GM06990 (cell line): ENCODE data around the gene VPS29.

Source experiments
- DNase-seq: peaks from one replicate; pipeline ENCODE4 v3.0.0-alpha.2; 2011; ENCODE audit not compliant: insufficient read length; ENCODE audit errors: extremely low read depth
- H3K27me3 ChIP-seq: replicated peaks from 2 replicates; pipeline ENCODE4 v1.6.0; 2011; ENCODE audit warnings: low read length; ENCODE audit not compliant: control insufficient read depth, insufficient read depth
- H3K36me3 ChIP-seq: 2 replicates; pipeline ENCODE4 v1.5.1; 2011; ENCODE audit warnings: low read length; ENCODE audit not compliant: control insufficient read depth, insufficient read depth
- H3K4me3 ChIP-seq: replicated peaks from 2 replicates; pipeline ENCODE4 v1.5.1; 2011; ENCODE audit warnings: low read depth, mild to moderate bottlenecking, control low read depth, low read length
- TF ChIP-seq, protein P1 (sequence below): IDR thresholded peaks from 2 replicates; pipeline ENCODE4 v1.5.1; 2011; ENCODE audit warnings: low read length, control low read depth, mild to moderate bottlenecking, inconsistent platforms; ENCODE audit not compliant: insufficient read depth, poor library complexity, severe bottlenecking

VPS29 gene

DNA sequence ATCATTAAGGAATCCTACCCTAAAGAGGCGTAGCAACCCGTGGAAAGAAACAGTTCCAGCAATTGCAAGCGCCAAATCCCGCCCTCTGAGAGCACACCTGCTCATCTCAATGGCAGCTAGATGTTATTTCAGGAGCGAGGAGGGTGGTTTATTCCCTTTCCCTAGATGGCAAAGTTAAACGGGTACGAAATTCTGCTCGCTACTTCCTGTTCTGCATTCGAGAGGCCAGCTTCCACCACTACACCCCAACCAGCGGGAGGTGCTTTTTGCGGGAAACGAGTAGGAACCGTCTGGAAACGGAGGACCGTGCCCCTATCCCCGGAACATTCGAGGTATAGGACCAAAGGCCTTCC, 536 bp downstream of the VPS29 start:
- Histone ChIP-seq H3K4me3 (peak overlapping the region; percentile 83), H3K27me3 (no peaks in the 10 kb centered on the region), H3K36me3 (no peaks in the 10 kb centered on the region)
- TF ChIP-seq, protein P1, sequence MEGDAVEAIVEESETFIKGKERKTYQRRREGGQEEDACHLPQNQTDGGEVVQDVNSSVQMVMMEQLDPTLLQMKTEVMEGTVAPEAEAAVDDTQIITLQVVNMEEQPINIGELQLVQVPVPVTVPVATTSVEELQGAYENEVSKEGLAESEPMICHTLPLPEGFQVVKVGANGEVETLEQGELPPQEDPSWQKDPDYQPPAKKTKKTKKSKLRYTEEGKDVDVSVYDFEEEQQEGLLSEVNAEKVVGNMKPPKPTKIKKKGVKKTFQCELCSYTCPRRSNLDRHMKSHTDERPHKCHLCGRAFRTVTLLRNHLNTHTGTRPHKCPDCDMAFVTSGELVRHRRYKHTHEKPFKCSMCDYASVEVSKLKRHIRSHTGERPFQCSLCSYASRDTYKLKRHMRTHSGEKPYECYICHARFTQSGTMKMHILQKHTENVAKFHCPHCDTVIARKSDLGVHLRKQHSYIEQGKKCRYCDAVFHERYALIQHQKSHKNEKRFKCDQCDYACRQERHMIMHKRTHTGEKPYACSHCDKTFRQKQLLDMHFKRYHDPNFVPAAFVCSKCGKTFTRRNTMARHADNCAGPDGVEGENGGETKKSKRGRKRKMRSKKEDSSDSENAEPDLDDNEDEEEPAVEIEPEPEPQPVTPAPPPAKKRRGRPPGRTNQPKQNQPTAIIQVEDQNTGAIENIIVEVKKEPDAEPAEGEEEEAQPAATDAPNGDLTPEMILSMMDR, result peak; percentile 4
- no peak for DNase-seq

GRCh38 chr12:110498984-110499706, 2.8 kb downstream of the VPS29 start:
- Histone ChIP-seq H3K36me3 (peaks cover 5% of the 10 kb centered on the region), H3K4me3 (no peak overlapping the region)
- TF ChIP-seq, protein P1, result no peak

GRCh38 chr12:110475426-110475825, 26.5 kb downstream of the VPS29 start:
- Histone ChIP-seq H3K27me3 (no peaks in the 10 kb centered on the region), H3K36me3 (peaks cover under 1% of the 10 kb centered on the region), H3K4me3 (no peak overlapping the region)
- no peak for DNase-seq
- TF ChIP-seq, protein P1, result no peak

More at GRCh38 chr12:110498984-110499706, 2.8 kb downstream of the VPS29 start:
- DNase-seq, result no peak
- no peaks in the 10 kb centered on the region for H3K27me3 ChIP-seq

- DNase-seq, result peak; percentile 93
- no peaks in the 10 kb centered on the region for H3K27me3 ChIP-seq
- TF ChIP-seq, protein P1, result no peak
- H3K36me3 ChIP-seq, result peaks cover 3% of the 10 kb centered on the region; the same call in 1 of the 2 replicates
- peak within 1 kb of the TSS; percentile 95 for H3K4me3 ChIP-seq
Observed at GRCh38 chr12:110468214-110469048, 33.5 kb downstream of the VPS29 start, which contains the start of the genes FAM216A and GPN3. FAM216A (plus strand) TSS chr12:110468845; CDS start chr12:110468876, 31 bp downstream. GPN3 (minus strand) TSS chr12:110468257; CDS start chr12:110468203, 54 bp downstream.

- Histone ChIP-seq H3K36me3 (peaks cover 7% of the 10 kb centered on the region), H3K4me3 (peak overlapping the region; percentile 95), H3K27me3 (no peaks in the 10 kb centered on the region)
- no peak for DNase-seq
- TF ChIP-seq, protein P1, result no peak
Observed at GRCh38 chr12:110467847-110468213, 34.1 kb downstream of the VPS29 start.
